ENCODE data around the gene GPR26. TPM values are rescaled to one million over a fixed set of nuclear protein-coding genes. Genes with fewer than 3 reads are reported as not detected.

Gene GPR26
- total and polyA plus RNA-seq, 12 donors = not detected

DNA sequence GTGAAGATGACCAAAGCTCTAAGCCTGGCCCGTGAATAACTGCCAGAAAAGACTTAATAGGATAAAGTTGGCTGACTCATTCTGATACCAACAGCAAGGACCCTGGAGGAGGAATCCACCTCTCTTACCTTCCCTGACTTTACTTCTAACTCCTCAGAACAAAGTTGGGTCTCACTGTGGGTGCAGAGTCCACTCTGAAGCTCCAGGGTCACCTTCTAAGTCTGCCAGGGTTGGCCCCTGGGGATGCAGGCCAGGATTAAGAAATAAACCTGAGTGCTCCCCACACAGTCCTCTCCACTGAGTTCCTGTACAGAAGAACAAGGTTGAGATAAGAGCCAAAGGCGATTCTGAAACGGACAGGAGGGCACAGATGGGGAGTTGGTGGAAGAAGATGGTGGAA lies 54.4 kb downstream of the GPR26 start:
- TF ChIP-seq, protein P1, sequence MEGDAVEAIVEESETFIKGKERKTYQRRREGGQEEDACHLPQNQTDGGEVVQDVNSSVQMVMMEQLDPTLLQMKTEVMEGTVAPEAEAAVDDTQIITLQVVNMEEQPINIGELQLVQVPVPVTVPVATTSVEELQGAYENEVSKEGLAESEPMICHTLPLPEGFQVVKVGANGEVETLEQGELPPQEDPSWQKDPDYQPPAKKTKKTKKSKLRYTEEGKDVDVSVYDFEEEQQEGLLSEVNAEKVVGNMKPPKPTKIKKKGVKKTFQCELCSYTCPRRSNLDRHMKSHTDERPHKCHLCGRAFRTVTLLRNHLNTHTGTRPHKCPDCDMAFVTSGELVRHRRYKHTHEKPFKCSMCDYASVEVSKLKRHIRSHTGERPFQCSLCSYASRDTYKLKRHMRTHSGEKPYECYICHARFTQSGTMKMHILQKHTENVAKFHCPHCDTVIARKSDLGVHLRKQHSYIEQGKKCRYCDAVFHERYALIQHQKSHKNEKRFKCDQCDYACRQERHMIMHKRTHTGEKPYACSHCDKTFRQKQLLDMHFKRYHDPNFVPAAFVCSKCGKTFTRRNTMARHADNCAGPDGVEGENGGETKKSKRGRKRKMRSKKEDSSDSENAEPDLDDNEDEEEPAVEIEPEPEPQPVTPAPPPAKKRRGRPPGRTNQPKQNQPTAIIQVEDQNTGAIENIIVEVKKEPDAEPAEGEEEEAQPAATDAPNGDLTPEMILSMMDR (IDR thresholded peaks at IDR 0.05) = no peak
- 67 to 72% methylated on average over 3 of the region's 3 CpGs for WGBS, 2 donors

DNA sequence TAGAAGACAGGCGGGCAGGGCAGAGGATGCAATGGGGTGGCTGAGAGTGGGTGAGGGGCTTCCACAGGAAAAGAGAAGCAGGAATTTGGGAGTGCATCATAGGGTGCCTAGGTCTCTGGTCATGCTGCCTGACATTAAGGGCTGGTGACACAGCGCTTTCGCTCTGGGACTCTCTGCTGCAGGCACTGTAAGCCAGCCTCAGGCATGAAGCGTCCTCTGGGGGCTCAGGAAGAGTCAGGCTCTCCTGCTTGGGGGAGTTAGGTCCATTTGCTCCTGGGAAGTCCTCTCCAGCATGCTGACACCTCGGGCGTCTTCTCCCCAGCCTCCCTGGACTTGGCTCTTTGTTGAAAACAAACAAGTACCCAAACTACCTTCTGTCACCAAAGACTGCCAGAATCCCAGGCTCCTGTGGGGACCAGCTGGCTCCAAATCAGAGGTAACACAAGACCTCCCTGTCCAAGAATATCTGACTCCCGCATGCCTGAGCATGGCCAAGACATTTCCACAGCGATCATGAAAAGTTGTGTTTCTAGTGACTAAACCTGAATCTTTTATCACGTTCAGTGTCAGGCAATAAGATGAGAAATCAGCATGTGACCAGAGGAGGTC lies 55.4 kb downstream of the GPR26 start:
- no peak for ATAC-seq
- peaks cover 0 to 15% (median 0%) of the 10 kb centered on the region in 11 donors for H3K9me3 ChIP-seq
- no peaks in the 10 kb centered on the region for H3K36me3 ChIP-seq
- no peaks in the 10 kb centered on the region for H3K4me1 ChIP-seq
- DNase-seq = no peak
- peaks cover 0 to 8% (median 0%) of the 10 kb centered on the region in 7 donors for H3K27me3 ChIP-seq
- 77 to 78% methylated on average over 9 of the region's 9 CpGs for WGBS, 2 donors
- TF ChIP-seq, protein P1 (IDR thresholded peaks at IDR 0.05) = no peak
- H3K27ac ChIP-seq = no peak overlapping the region
- H3K4me3 ChIP-seq = no peak overlapping the region
- intact Hi-C loops (cut with DNase I) = no loop called here

More for the DNA sequence above, 54.4 kb downstream of the GPR26 start:
- ATAC-seq (no peak), DNase-seq (no peak)
- intact Hi-C loops (cut with DNase I) = no loop called here
- H3K36me3 ChIP-seq = no peaks in the 10 kb centered on the region
- peaks cover 0 to 8% (median 0%) of the 10 kb centered on the region in 7 donors for H3K27me3 ChIP-seq
- H3K27ac ChIP-seq = no peak overlapping the region
- H3K4me3 ChIP-seq = no peak overlapping the region
- no peaks in the 10 kb centered on the region for H3K4me1 ChIP-seq
- H3K9me3 ChIP-seq = peaks cover 0 to 15% (median 0%) of the 10 kb centered on the region in 11 donors

DNA sequence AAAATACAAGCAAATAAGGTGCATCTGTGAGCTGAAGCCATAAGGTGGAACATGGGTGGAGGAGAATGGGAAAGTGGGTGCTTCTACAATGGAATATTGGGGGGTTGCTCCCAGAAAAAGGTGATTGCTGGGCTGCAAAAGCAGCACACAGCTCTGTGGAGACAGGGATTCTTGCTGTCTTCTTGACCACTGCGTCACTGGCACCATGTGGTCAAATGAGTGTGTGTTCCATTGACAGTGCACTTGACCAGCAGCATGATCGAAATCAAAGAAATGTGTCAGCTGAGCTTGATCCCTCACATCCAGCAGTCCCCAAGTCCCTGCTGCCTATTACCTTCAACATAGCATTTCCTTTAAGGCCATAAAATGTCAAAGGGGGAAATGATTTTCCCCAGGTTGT lies 56.2 kb downstream of the GPR26 start:
- H3K27me3 ChIP-seq = peaks cover 0 to 8% (median 0%) of the 10 kb centered on the region in 7 donors
- H3K27ac ChIP-seq = no peak overlapping the region
- no peak for ATAC-seq
- DNase-seq = no peak
- intact Hi-C loops (cut with DNase I) = no loop called here
- no peaks in the 10 kb centered on the region for H3K36me3 ChIP-seq
- 86 to 90% methylated on average over 2 of the region's 2 CpGs for WGBS, 2 donors
- peaks cover 0 to 15% (median 0%) of the 10 kb centered on the region in 11 donors for H3K9me3 ChIP-seq
- H3K4me3 ChIP-seq = no peak overlapping the region
- TF ChIP-seq, protein P1 (IDR thresholded peaks at IDR 0.05) = no peak
- no peaks in the 10 kb centered on the region for H3K4me1 ChIP-seq

DNA sequence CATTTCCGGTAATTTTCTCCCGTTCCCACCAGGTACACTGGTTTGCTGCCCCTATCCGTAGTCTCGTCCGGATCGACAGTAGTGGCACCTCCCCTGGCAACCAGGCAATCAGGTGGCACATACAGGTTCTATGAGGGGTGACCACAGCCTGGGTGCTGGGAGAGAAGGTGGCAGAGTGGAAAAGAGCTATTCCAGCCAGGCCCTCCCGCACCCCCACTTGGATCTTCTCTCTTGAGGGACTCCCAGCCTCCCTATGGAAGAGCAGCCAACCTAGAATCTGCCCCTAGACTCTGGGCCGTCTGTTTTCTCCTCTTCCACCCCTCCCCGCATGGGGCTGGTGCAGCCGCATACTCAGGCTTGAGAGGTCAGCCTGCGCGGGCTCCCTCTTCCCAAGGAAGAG lies 58.6 kb downstream of the GPR26 start:
- intact Hi-C loops (cut with DNase I) = no loop called here
- 86 to 89% methylated on average over 12 of the region's 12 CpGs for WGBS, 2 donors

More for the DNA sequence above, 58.6 kb downstream of the GPR26 start:
- Histone ChIP-seq H3K27me3 (peaks cover 0 to 8% (median 0%) of the 10 kb centered on the region in 7 donors), H3K9me3 (no peaks in the 10 kb centered on the region), H3K4me1 (no peaks in the 10 kb centered on the region), H3K27ac (no peak overlapping the region), H3K4me3 (no peak overlapping the region), H3K36me3 (no peaks in the 10 kb centered on the region)
- no peak for DNase-seq
- ATAC-seq = no peak
- TF ChIP-seq, protein P1 (IDR thresholded peaks at IDR 0.05) = no peak

All from heart right ventricle (tissue), 16 donors.